ENCODE results near the gene DRG2. TPM values are rescaled to one million over a fixed set of nuclear protein-coding genes. Genes with fewer than 3 reads are reported as not detected.

DRG2 gene
- total and polyA plus RNA-seq, 4 experiments from 2014 or later = 40.3 to 61.0 (median 53.6) TPM

DNA sequence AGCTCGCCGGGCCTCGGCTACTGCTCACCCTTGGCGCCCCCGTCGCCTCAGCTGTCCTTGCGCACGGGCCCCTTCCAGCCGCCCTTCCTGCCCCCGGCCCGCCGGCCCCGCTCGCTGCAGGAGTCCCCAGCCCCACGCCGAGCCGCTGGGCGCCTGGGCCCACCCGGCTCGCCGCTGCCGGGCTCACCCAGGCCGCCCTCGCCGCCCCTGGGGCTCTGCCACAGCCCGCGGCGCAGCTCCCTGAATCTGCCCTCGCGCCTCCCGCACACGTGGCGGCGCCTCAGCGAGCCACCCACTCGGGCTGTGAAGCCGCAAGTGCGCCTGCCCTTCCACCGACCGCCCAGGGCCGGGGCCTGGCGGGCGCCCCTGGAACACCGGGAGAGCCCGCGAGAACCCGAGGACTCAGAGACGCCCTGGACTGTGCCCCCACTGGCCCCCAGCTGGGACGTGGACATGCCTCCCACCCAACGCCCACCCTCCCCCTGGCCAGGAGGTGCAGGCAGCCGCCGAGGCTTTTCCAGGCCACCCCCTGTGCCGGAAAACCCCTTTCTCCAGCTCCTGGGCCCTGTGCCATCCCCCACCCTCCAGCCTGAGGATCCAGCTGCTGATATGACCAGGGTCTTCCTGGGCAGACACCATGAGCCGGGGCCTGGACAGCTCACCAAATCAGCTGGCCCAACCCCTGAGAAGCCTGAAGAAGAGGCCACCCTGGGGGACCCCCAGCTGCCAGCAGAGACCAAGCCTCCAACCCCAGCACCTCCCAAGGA is 33.6 kb downstream of the DRG2 start:
- no peaks in the 10 kb centered on the region for H3K4me1 ChIP-seq (ENCODE audit: insufficient read depth, low read length)
- H3K27me3 Mint-ChIP-seq = no peaks in the 10 kb centered on the region
- DNase-seq = no peak
- H3K4me1 Mint-ChIP-seq = no peaks in the 10 kb centered on the region
- ChIA-PET CTCF (ENCODE audit: partially characterized antibody) (no interaction called here), POLR2A (ENCODE audit: partially characterized antibody) (no interaction called here)
- no peaks in the 10 kb centered on the region for H3K27me3 ChIP-seq (ENCODE audit: insufficient read depth, low read length)
- H3K9me3 Mint-ChIP-seq = peaks cover 0 to 3% (median 0%) of the 10 kb centered on the region in 8 donors
- no peaks in the 10 kb centered on the region for H3K36me3 ChIP-seq (ENCODE audit: insufficient read depth, low read length)
- no peaks in the 10 kb centered on the region for H3K9me3 ChIP-seq (ENCODE audit: control insufficient read depth in 1 of 2, low read length in 2 of 2)
- H3K4me3 Mint-ChIP-seq = no peak overlapping the region
- no peak overlapping the region for H3K27ac ChIP-seq (ENCODE audit: low read depth, low read length)
- H3K36me3 Mint-ChIP-seq = no peaks in the 10 kb centered on the region
- H3K4me3 ChIP-seq (ENCODE audit: low read length in 2 of 2) = no peak overlapping the region
- intact Hi-C loops (cut with micrococcal nuclease) = no loop called here
- H3K27ac Mint-ChIP-seq = no peak overlapping the region

DNA sequence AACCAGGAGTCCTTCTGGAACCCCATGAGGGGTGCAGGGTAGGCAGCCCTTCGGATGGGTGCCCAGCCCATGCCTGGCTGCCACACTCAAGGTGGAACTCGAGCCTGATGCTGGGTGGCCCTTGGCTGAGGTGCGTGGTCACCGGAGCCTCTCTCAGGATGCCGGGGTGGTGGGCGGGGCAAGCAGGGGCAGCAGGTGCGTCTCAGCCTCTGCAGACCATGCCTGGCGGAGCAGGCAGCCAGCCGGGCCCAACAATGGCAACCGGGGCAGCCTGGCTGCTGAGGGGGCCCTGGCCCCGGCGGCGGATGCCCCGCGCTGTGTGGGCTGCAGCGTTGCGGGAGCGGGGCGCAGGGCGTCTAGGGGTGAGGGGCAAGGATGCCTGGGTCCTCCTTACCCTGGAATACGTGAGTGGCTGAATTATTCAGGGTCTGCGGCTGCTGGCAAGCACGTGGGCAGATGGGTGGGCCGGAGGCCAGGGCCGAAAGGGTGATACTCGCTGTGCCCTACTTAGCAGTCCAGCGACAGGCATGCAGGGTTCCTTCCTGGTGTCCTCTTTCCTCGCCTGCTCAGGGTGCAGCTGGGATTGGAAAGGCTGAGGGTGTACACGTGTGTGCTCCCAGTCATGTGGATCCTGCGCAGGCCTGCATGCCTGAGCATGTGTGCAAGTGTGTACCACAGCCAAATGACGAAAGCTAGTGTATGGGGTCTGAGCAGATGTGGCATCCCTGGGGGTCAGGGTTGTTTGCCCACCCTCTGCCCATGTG is 35.4 kb downstream of the DRG2 start:
- H3K36me3 ChIP-seq (ENCODE audit: insufficient read depth, low read length) = no peaks in the 10 kb centered on the region
- H3K9me3 ChIP-seq (ENCODE audit: control insufficient read depth in 1 of 2, low read length in 2 of 2) = no peaks in the 10 kb centered on the region
- Mint-ChIP-seq H3K27me3 (no peaks in the 10 kb centered on the region), H3K4me1 (no peaks in the 10 kb centered on the region), H3K9me3 (peaks cover 0 to 3% (median 0%) of the 10 kb centered on the region in 8 donors), H3K36me3 (no peaks in the 10 kb centered on the region), H3K4me3 (no peak overlapping the region), H3K27ac (no peak overlapping the region)
- no peak for DNase-seq
- H3K4me1 ChIP-seq (ENCODE audit: insufficient read depth, low read length) = no peaks in the 10 kb centered on the region
- H3K4me3 ChIP-seq (ENCODE audit: low read length in 2 of 2) = no peak overlapping the region
- no peaks in the 10 kb centered on the region for H3K27me3 ChIP-seq (ENCODE audit: insufficient read depth, low read length)
- intact Hi-C loops (cut with micrococcal nuclease) = no loop called here
- no peak overlapping the region for H3K27ac ChIP-seq (ENCODE audit: low read depth, low read length)
- CTCF ChIA-PET (ENCODE audit: partially characterized antibody) = no interaction called here
- POLR2A ChIA-PET (ENCODE audit: partially characterized antibody) = no interaction called here

DNA sequence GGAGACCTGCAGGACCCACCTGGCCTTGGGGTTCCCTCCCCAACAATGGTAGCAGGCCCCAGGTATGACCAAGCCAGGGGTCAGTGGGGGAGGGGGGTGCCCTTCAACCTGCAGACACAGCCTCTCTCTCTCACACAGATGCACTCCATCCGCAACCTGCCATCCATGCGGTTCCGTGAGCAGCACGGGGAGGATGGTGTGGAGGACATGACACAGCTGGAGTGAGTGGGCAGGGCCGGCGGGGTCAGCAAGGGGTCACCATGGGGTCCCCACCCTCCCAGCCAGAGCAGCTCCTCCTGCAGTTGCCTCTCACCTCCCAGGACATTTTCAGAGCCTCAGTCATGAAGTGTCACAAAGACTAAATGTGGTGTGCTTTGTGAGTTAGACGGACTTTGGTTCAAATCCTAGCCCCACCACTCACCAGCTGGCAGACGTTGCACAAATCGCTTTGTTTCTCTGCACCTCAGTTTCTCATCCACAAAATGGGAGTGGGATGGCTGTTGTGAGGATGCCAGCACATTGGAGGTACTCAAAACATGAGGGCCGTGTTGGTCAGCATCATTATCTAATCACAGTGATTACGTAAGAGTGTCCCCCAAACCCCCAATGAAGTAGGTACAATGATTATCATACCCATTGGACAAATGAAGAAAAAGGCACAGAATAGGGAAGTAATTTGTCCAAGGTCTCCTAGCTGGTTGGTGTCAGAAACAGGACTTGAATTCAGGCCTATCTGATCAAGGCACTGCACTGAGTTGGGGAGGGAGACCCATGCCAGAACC is 36.8 kb downstream of the DRG2 start:
- no peak overlapping the region for H3K27ac ChIP-seq (ENCODE audit: low read depth, low read length)
- no peaks in the 10 kb centered on the region for H3K27me3 ChIP-seq (ENCODE audit: insufficient read depth, low read length)
- no peaks in the 10 kb centered on the region for H3K4me1 ChIP-seq (ENCODE audit: insufficient read depth, low read length)
- H3K27me3 Mint-ChIP-seq = no peaks in the 10 kb centered on the region
- no peak overlapping the region for H3K4me3 ChIP-seq (ENCODE audit: low read length in 2 of 2)
- no peaks in the 10 kb centered on the region for H3K4me1 Mint-ChIP-seq
- no peaks in the 10 kb centered on the region for H3K9me3 ChIP-seq (ENCODE audit: control insufficient read depth in 1 of 2, low read length in 2 of 2)
- intact Hi-C loops (cut with micrococcal nuclease) = no loop called here
- ChIA-PET POLR2A (ENCODE audit: partially characterized antibody) (interaction anchor here (0.6 kb wide), 1 partner anchor 261 kb away, joined by 3 read pairs; no protein-coding TSS in a partner anchor), CTCF (ENCODE audit: partially characterized antibody) (no interaction called here)
- H3K36me3 Mint-ChIP-seq = no peaks in the 10 kb centered on the region
- H3K27ac Mint-ChIP-seq = no peak overlapping the region
- DNase-seq = no peak
- H3K36me3 ChIP-seq (ENCODE audit: insufficient read depth, low read length) = no peaks in the 10 kb centered on the region
- H3K4me3 Mint-ChIP-seq = no peak overlapping the region
- H3K9me3 Mint-ChIP-seq = peaks cover 0 to 2% (median 0%) of the 10 kb centered on the region in 8 donors

DNA sequence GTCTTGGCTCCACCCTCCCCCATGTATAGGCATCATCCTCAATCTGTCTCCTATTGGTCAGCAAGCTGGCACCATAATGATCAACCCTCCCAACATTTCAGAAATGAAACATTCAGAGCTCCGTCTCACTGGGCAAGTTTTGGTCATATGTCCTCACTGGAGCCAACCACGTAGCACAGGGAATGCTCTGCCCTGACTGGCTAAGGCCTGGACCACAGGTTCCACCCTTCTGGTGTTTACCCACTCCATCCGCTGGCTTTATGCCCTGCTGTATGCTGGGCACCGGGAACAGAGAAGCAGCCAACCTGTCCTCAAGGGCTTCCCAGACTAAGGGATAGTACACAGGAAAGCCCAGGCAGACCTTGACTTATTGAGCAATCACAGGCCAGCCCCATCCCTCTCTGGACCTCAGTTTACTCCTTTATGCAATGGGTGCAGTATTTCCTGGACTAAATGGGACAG is 41.3 kb downstream of the DRG2 start:
- Histone ChIP-seq H3K9me3 (ENCODE audit: control insufficient read depth in 1 of 2, low read length in 2 of 2) (no peaks in the 10 kb centered on the region), H3K27me3 (ENCODE audit: insufficient read depth, low read length) (no peaks in the 10 kb centered on the region), H3K4me1 (ENCODE audit: insufficient read depth, low read length) (no peaks in the 10 kb centered on the region), H3K4me3 (ENCODE audit: low read length in 2 of 2) (no peak overlapping the region), H3K36me3 (ENCODE audit: insufficient read depth, low read length) (no peaks in the 10 kb centered on the region), H3K27ac (ENCODE audit: low read depth, low read length) (no peak overlapping the region)
- Mint-ChIP-seq H3K4me1 (no peaks in the 10 kb centered on the region), H3K9me3 (no peaks in the 10 kb centered on the region), H3K27me3 (no peaks in the 10 kb centered on the region), H3K36me3 (no peaks in the 10 kb centered on the region), H3K4me3 (no peak overlapping the region), H3K27ac (peak overlapping the region in 1 of 7 donors; percentile 52)
- POLR2A ChIA-PET (ENCODE audit: partially characterized antibody) = interaction anchor here (0.7 kb wide), 1 partner anchor 1218 kb away, joined by 3 read pairs; no protein-coding TSS in a partner anchor
- intact Hi-C loops (cut with micrococcal nuclease) = no loop called here
- CTCF ChIA-PET (ENCODE audit: partially characterized antibody) = no interaction called here
- DNase-seq = no peak

DNA sequence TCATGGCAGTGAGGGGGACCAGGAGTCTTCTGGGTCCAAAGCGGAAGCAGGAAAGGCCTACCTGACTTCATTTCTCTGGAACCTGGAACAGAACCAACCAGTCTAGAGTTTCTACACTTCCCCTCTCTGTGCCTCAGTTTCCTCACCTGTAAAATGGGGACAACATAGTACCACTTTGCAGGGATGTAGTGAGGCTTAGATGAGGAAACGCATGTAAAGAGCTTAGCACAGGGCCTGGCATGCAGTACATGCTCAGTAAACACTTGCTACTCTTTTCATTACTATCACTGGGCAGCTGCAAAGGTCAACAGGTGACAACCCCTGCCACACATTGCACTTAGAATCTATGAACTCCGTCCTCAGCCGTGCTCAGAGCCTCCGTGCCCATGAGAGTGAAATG is 45.0 kb downstream of the DRG2 start:
- H3K4me3 Mint-ChIP-seq = no peak overlapping the region
- H3K4me3 ChIP-seq (ENCODE audit: low read length in 2 of 2) = no peak overlapping the region
- no peaks in the 10 kb centered on the region for H3K36me3 ChIP-seq (ENCODE audit: insufficient read depth, low read length)
- intact Hi-C loops (cut with micrococcal nuclease) = no loop called here
- H3K27ac Mint-ChIP-seq = no peak overlapping the region
- no peak overlapping the region for H3K27ac ChIP-seq (ENCODE audit: low read depth, low read length)
- H3K4me1 Mint-ChIP-seq = no peaks in the 10 kb centered on the region
- CTCF ChIA-PET (ENCODE audit: partially characterized antibody) = no interaction called here
- H3K4me1 ChIP-seq (ENCODE audit: insufficient read depth, low read length) = no peaks in the 10 kb centered on the region
- no peak for DNase-seq
- no peaks in the 10 kb centered on the region for H3K9me3 Mint-ChIP-seq
- POLR2A ChIA-PET (ENCODE audit: partially characterized antibody) = no interaction called here
- H3K9me3 ChIP-seq (ENCODE audit: control insufficient read depth in 1 of 2, low read length in 2 of 2) = no peaks in the 10 kb centered on the region
- no peaks in the 10 kb centered on the region for H3K36me3 Mint-ChIP-seq
- no peaks in the 10 kb centered on the region for H3K27me3 Mint-ChIP-seq
- H3K27me3 ChIP-seq (ENCODE audit: insufficient read depth, low read length) = no peaks in the 10 kb centered on the region

DNA sequence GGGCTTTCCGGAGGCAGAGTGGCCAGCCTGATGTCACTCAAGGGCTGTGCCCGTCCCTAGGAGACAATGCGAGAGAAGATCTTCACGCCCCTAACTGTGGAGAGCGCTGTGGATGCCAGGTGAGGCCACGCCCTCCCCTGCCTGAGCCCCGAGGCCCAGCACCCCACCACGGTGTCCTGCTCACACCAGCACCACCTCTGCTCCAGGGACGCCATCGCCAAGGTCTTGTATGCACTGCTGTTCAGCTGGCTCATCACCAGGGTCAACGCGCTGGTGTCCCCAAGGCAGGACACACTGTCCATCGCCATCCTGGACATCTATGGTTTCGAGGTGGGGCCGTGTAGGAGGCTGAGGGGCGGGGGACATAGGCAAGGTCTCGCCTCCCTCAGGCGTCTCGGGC is 48.6 kb downstream of the DRG2 start:
- Mint-ChIP-seq H3K4me3 (no peak overlapping the region), H3K36me3 (no peaks in the 10 kb centered on the region), H3K4me1 (peaks cover 0 to 4% (median 4%) of the 10 kb centered on the region in 4 donors), H3K9me3 (no peaks in the 10 kb centered on the region), H3K27ac (no peak overlapping the region), H3K27me3 (no peaks in the 10 kb centered on the region)
- POLR2A ChIA-PET (ENCODE audit: partially characterized antibody) = no interaction called here
- no peak overlapping the region for H3K4me3 ChIP-seq (ENCODE audit: low read length in 2 of 2)
- H3K27ac ChIP-seq (ENCODE audit: low read depth, low read length) = no peak overlapping the region
- H3K4me1 ChIP-seq (ENCODE audit: insufficient read depth, low read length) = no peaks in the 10 kb centered on the region
- H3K27me3 ChIP-seq (ENCODE audit: insufficient read depth, low read length) = no peaks in the 10 kb centered on the region
- CTCF ChIA-PET (ENCODE audit: partially characterized antibody) = no interaction called here
- DNase-seq = no peak
- intact Hi-C loops (cut with micrococcal nuclease) = no loop called here
- H3K9me3 ChIP-seq (ENCODE audit: control insufficient read depth in 1 of 2, low read length in 2 of 2) = no peaks in the 10 kb centered on the region
- H3K36me3 ChIP-seq (ENCODE audit: insufficient read depth, low read length) = no peaks in the 10 kb centered on the region
